A673 (cell line): ENCODE measurements around the gene DVL1. TPM values are rescaled to one million over a fixed set of nuclear protein-coding genes. Genes with fewer than 3 reads are reported as not detected.

Experiments used
- BruUV-seq: library from RNA; stranded (reverse); fragments of 400-500 nt; replicated peaks from 2 replicates; lab custom pipeline; 2021; lab: Mats Ljungman, UMichigan
- CTCF ChIA-PET: fragments of 300-600 bp; sonication (Branson Sonifier 250); formaldehyde crosslinking; loops from one replicate; lab custom pipeline; 2022; ENCODE audit warnings: antibody characterized with exemption; lab: Charles Lee
- POLR2A ChIA-PET: fragments of 300-600 bp; sonication (Branson Sonifier 250); formaldehyde crosslinking; loops from one replicate; lab custom pipeline; 2022; ENCODE audit warnings: antibody characterized with exemption; ENCODE audit not compliant: low non-redundant PET; lab: Charles Lee
- DNase-seq: peaks from one replicate; pipeline ENCODE4 v3.0.0-alpha.2; 2015; ENCODE audit warnings: low spot score
- H3K27ac ChIP-seq: fragments of 200-600 bp; sonication (generic); 2 replicates; pipeline ENCODE4 v1.5.1; 2016; ENCODE audit warnings: mixed run types, low read depth, mild to moderate bottlenecking, mixed read lengths, antibody characterized with exemption, low read length; ENCODE audit not compliant: poor library complexity, severe bottlenecking
- H3K27me3 ChIP-seq: fragments of 200-600 bp; sonication (generic); replicated peaks from 2 replicates; pipeline ENCODE4 v1.6.1; 2017; ENCODE audit warnings: mixed run types, low read depth, mild to moderate bottlenecking, mixed read lengths, antibody characterized with exemption, low read length; ENCODE audit not compliant: insufficient read depth, poor library complexity
- H3K36me3 ChIP-seq: fragments of 200-600 bp; sonication (generic); 2 replicates; pipeline ENCODE4 v1.6.1; 2016; ENCODE audit warnings: mixed run types, mild to moderate bottlenecking, mixed read lengths, antibody characterized with exemption, low read length; ENCODE audit not compliant: insufficient read depth, poor library complexity, severe bottlenecking
- H3K4me1 ChIP-seq: fragments of 200-600 bp; sonication (generic); 2 replicates; pipeline ENCODE4 v1.6.1; 2017; ENCODE audit warnings: mixed run types, mild to moderate bottlenecking, mixed read lengths, antibody characterized with exemption, low read length; ENCODE audit not compliant: insufficient read depth, poor library complexity, severe bottlenecking
- H3K4me3 ChIP-seq: fragments of 200-600 bp; sonication (generic); 2 replicates; pipeline ENCODE4 v1.5.1; 2016; ENCODE audit warnings: low read depth, mixed run types, mild to moderate bottlenecking, mixed read lengths, low read length; ENCODE audit not compliant: poor library complexity, severe bottlenecking
- H3K9me3 ChIP-seq: fragments of 200-600 bp; sonication (generic); 2 replicates; pipeline ENCODE4 v1.6.1; 2016; ENCODE audit warnings: mixed run types, low read depth, mild to moderate bottlenecking, mixed read lengths, antibody characterized with exemption, low read length; ENCODE audit not compliant: poor library complexity, severe bottlenecking
- CTCF ChIP-seq: fragments of 300-800, 200-600 bp; sonication (generic); conservative IDR thresholded peaks from 2 replicates; pipeline ENCODE4 v1.5.1; 2017; ENCODE audit warnings: low read depth, mild to moderate bottlenecking, antibody characterized with exemption, low read length, moderate library complexity, mixed read lengths
- EZH2 ChIP-seq: fragments of 200-600 bp; sonication (generic); IDR thresholded peaks from 2 replicates; pipeline ENCODE4 v1.6.1; 2017; ENCODE audit warnings: borderline replicate concordance, low read depth, mild to moderate bottlenecking, mixed read lengths, antibody characterized with exemption, low read length; ENCODE audit not compliant: poor library complexity, severe bottlenecking
- intact Hi-C: fragments of 100-400 bp; cut with micrococcal nuclease; formaldehyde crosslinking; loops from one replicate; pipeline ENCODE4 v1.10.0; 2022; ENCODE audit not compliant: unreplicated experiment
- total RNA-seq: library from RNA; stranded (reverse); gene quantifications from 2 replicates; pipeline ENCODE4 v1.2.3, GENCODE V29; 2021

DVL1 gene
- total RNA-seq, 1 experiment from 2014 or later, result 48.0 TPM

DNA sequence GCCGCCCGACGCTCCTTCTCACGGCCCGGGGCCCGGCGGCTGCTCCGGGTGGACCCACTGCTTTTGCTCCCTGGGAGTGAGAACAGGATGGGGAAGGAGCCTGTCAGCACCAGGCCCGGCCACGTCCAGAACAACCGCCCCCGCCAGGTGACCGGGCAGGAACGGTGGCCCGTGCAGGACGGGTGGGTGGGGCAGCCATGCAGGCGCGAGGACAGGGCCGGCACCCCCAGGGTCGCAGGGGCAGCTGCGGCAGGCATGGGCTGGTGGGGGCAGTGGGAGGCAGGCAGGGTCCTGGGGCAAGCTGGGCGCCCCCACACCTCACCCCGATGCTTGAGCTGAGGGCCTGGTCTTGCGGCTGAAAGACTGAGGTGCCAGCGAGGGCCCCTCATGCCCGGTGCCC lies 12.8 kb downstream of the DVL1 start:
- intact Hi-C loops, result no loop called here
- ChIA-PET CTCF (no interaction called here), POLR2A (no interaction called here)
- no peak for DNase-seq
- Histone ChIP-seq H3K27me3 (no peaks in the 10 kb centered on the region), H3K9me3 (no peaks in the 10 kb centered on the region), H3K4me1 (no peaks in the 10 kb centered on the region), H3K4me3 (no peak overlapping the region), H3K36me3 (peaks cover 9% of the 10 kb centered on the region), H3K27ac (no peak overlapping the region)
- BruUV-seq, result no TSS peak
- no peak for TF ChIP-seq EZH2
- no peak for TF ChIP-seq CTCF

DNA sequence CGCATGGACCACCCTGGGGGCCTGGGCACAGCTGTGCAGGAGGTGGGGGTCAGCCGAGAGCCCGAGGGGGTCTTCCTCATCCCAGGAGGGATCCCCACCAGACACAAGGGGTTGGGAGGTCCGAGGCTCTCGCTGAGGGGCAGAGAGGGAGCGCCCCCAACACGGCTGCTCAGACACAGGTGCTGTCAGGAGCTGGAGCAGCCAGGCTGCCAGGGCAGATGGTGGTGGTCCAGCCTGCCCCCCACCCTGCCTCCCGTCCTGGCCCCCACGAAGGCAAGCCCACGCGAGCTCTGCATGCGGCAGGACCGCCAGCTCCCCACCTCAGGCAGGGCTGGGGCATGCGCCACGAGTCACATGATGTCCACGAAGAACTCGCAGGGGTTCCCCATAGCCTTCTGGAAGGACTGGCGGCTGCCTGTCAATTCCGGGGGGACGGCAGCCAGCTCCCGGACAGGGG lies 13.4 kb downstream of the DVL1 start:
- H3K27me3 ChIP-seq, result no peaks in the 10 kb centered on the region
- intact Hi-C loops, result no loop called here
- peaks cover 3% of the 10 kb centered on the region for H3K4me1 ChIP-seq
- no peak overlapping the region for H3K27ac ChIP-seq
- H3K36me3 ChIP-seq, result peaks cover 6% of the 10 kb centered on the region
- BruUV-seq, result no TSS peak
- TF ChIP-seq EZH2 (no peak), CTCF (no peak)
- H3K4me3 ChIP-seq, result no peak overlapping the region
- ChIA-PET CTCF (no interaction called here), POLR2A (no interaction called here)
- no peak for DNase-seq
- no peaks in the 10 kb centered on the region for H3K9me3 ChIP-seq

- peaks cover 4% of the 10 kb centered on the region for H3K4me1 ChIP-seq
- no peak for TF ChIP-seq CTCF
- no peak for TF ChIP-seq EZH2
- no peak for DNase-seq
- H3K27me3 ChIP-seq, result no peaks in the 10 kb centered on the region
- intact Hi-C loops, result no loop called here
- H3K4me3 ChIP-seq, result no peak overlapping the region
- POLR2A ChIA-PET, result no interaction called here
- H3K36me3 ChIP-seq, result peaks cover 6% of the 10 kb centered on the region
- CTCF ChIA-PET, result no interaction called here
- BruUV-seq, result no TSS peak
- no peaks in the 10 kb centered on the region for H3K9me3 ChIP-seq
- H3K27ac ChIP-seq, result no peak overlapping the region
These were observed 13.9 kb downstream of the DVL1 start for GRCh38 chr1:1335283-1335682.
